HCT116 (cell line): ENCODE results near the gene EPHA8. TPM values are rescaled to one million over a fixed set of nuclear protein-coding genes. Genes with fewer than 3 reads are reported as not detected.

ENCODE experiments used
- ATAC-seq: fragments of 200-7000 bp; cut with Tn5 transposase; 2 replicates; pipeline ENCODE4 v1.9.1; 2020; ENCODE audit warnings: mild to moderate bottlenecking, moderate library complexity
- BruUV-seq: library from RNA; stranded (reverse); fragments of 400-500 nt; replicated peaks from 2 replicates; lab custom pipeline; 2021; lab: Mats Ljungman, UMichigan
- CTCF ChIA-PET: fragments of 300-600 bp; sonication (Branson Sonifier 250); formaldehyde crosslinking; loops from one replicate; lab custom pipeline; 2021; ENCODE audit warnings: antibody characterized with exemption; lab: Charles Lee
- POLR2A ChIA-PET: fragments of 300-600, 350-600 bp; sonication (Branson Sonifier 250); formaldehyde crosslinking; loops from one replicate; lab custom pipeline; 2021; ENCODE audit warnings: antibody characterized with exemption; lab: Charles Lee
- RAD21 ChIA-PET, 2 experiments: fragments of 300-600 bp; sonication (Branson Sonifier 250); formaldehyde crosslinking; loops; one replicate each; lab custom pipeline; 2023; ENCODE audit warnings: low total read pairs in 2 of 2; ENCODE audit not compliant: uncharacterized antibody in 2 of 2, unreplicated experiment in 2 of 2, low non-redundant PET in 1 of 2; lab: Charles Lee
- DNase-seq: peaks from one replicate; pipeline ENCODE4 v3.0.0-alpha.2; 2010; ENCODE audit warnings: low read depth, low spot score
- H2AFZ ChIP-seq: fragments of 200-600 bp; shearing (Covaris generic), sonication (generic); 2 replicates; pipeline ENCODE4 v1.6.1; 2017; ENCODE audit warnings: low read depth, mixed run types, mixed read lengths, antibody characterized with exemption, low read length; ENCODE audit not compliant: poor library complexity, severe bottlenecking
- H3K27ac ChIP-seq: 2 replicates; pipeline ENCODE4 v1.5.1; 2012; ENCODE audit warnings: low read depth, low read length
- H3K27me3 ChIP-seq: fragments of 200-600 bp; sonication (generic); 2 replicates; pipeline ENCODE4 v1.6.1; 2016; ENCODE audit warnings: mixed run types, low read length, mixed read lengths; ENCODE audit not compliant: insufficient read depth
- H3K36me3 ChIP-seq, 2 experiments: fragments of 200-500 bp in 1 of 2; fragments of 200-600 bp in 1 of 2; sonication (Bioruptor generic) in 1 of 2; sonication (generic) in 1 of 2; 2 replicates each; pipeline versions ENCODE4 v1.5.1 to v1.6.1; 2014 to 2016; ENCODE audit warnings: low read length in 2 of 2, inconsistent platforms in 1 of 2, mixed read lengths in 1 of 2, mixed run types in 1 of 2; ENCODE audit not compliant: insufficient read depth in 2 of 2, control insufficient read depth in 1 of 2
- H3K4me1 ChIP-seq, 2 experiments: fragments of 200-600 bp in 1 of 2; sonication (generic) in 1 of 2; 2 replicates each; pipeline versions ENCODE4 v1.5.1 to v1.6.1; 2012 to 2017; ENCODE audit warnings: low read length in 2 of 2, inconsistent platforms in 1 of 2, mild to moderate bottlenecking in 1 of 2, mixed read lengths in 1 of 2, mixed run types in 1 of 2, moderate library complexity in 1 of 2; ENCODE audit not compliant: insufficient read depth in 2 of 2, control insufficient read depth in 1 of 2
- H3K4me2 ChIP-seq: fragments of 200-600 bp; sonication (generic); 2 replicates; pipeline ENCODE4 v1.6.1; 2017; ENCODE audit warnings: mixed run types, low read length, mixed read lengths
- H3K4me3 ChIP-seq, 2 experiments: fragments of 200-600 bp in 1 of 2; sonication (generic) in 1 of 2; replicated peaks in 1 of 2; 2 replicates each; pipeline ENCODE4 v1.5.1; 2011 to 2016; ENCODE audit warnings: low read length in 2 of 2, control low read depth in 1 of 2, low read depth in 1 of 2, mild to moderate bottlenecking in 1 of 2, mixed read lengths in 1 of 2, mixed run types in 1 of 2
- H3K79me2 ChIP-seq: fragments of 200-600 bp; sonication (generic); 2 replicates; pipeline ENCODE4 v1.6.1; 2017; ENCODE audit warnings: mild to moderate bottlenecking, mixed run types, low read length, moderate library complexity, mixed read lengths; ENCODE audit not compliant: insufficient read depth
- H3K9ac ChIP-seq: fragments of 200-600 bp; sonication (generic); 2 replicates; pipeline ENCODE4 v1.6.1; 2016; ENCODE audit warnings: low read length, mixed read lengths
- H3K9me2 ChIP-seq: fragments of 200-600 bp; sonication (generic), shearing (Covaris generic); 2 replicates; pipeline ENCODE4 v1.6.1; 2017; ENCODE audit warnings: mixed run types, mild to moderate bottlenecking, moderate library complexity; ENCODE audit not compliant: insufficient read depth
- H3K9me3 ChIP-seq, 2 experiments: fragments of 200-500 bp in 1 of 2; fragments of 200-600 bp in 1 of 2; sonication (Bioruptor generic) in 1 of 2; sonication (generic) in 1 of 2; 2 replicates each; pipeline ENCODE4 v1.6.1; 2014 to 2017; ENCODE audit warnings: low read length in 2 of 2, mixed read lengths in 2 of 2, inconsistent platforms in 1 of 2, low read depth in 1 of 2, mild to moderate bottlenecking in 1 of 2, mixed run types in 1 of 2, moderate library complexity in 1 of 2; ENCODE audit not compliant: control insufficient read depth in 1 of 2, insufficient read depth in 1 of 2
- H4K20me1 ChIP-seq: fragments of 200-600 bp; sonication (generic), shearing (Covaris generic); 2 replicates; pipeline ENCODE4 v1.6.1; 2017; ENCODE audit warnings: mixed run types, mild to moderate bottlenecking, moderate library complexity; ENCODE audit not compliant: insufficient read depth
- CBX3 ChIP-seq: IDR thresholded peaks from 2 replicates; pipeline ENCODE4 v1.6.1; 2012; ENCODE audit warnings: low read depth
- CEBPB ChIP-seq: IDR thresholded peaks from 2 replicates; pipeline ENCODE4 v1.6.1; 2012; ENCODE audit warnings: low read depth
- EGR1 ChIP-seq: IDR thresholded peaks from 2 replicates; pipeline ENCODE4 v1.6.1; 2012; ENCODE audit warnings: low read depth
- EZH2 ChIP-seq: fragments of 200-600 bp; sonication (generic); IDR thresholded peaks from 2 replicates; pipeline ENCODE4 v1.6.1; 2017; ENCODE audit warnings: antibody characterized with exemption, mixed run types
- EZH2phosphoT487 ChIP-seq: fragments of 200-600 bp; IDR thresholded peaks from 2 replicates; pipeline ENCODE4 v1.6.1; 2018; ENCODE audit warnings: antibody characterized with exemption, borderline replicate concordance
- FOSL1 ChIP-seq: IDR thresholded peaks from 2 replicates; pipeline ENCODE4 v1.6.1; 2012; ENCODE audit warnings: low read depth
- JUND ChIP-seq: IDR thresholded peaks from 2 replicates; pipeline ENCODE4 v1.6.1; 2012
- POLR2A ChIP-seq: IDR thresholded peaks from 2 replicates; pipeline ENCODE4 v1.7.0; 2011; ENCODE audit warnings: borderline replicate concordance; ENCODE audit not compliant: insufficient read depth, insufficient read length; ENCODE audit errors: extremely low read depth
- POLR2AphosphoS5 ChIP-seq: IDR thresholded peaks from 2 replicates; pipeline ENCODE4 v1.6.1; 2011; ENCODE audit warnings: mild to moderate bottlenecking, low read depth, low read length, moderate library complexity
- RAD21 ChIP-seq: IDR thresholded peaks from 2 replicates; pipeline ENCODE4 v1.6.1; 2012; ENCODE audit warnings: low read depth, mild to moderate bottlenecking
- SIN3A ChIP-seq: IDR thresholded peaks from 2 replicates; pipeline ENCODE4 v1.6.1; 2012; ENCODE audit warnings: low read depth
- SP1 ChIP-seq: IDR thresholded peaks from 2 replicates; pipeline ENCODE4 v1.6.1; 2012; ENCODE audit warnings: low read depth
- SRF ChIP-seq: IDR thresholded peaks from 2 replicates; pipeline ENCODE4 v1.6.1; 2012; ENCODE audit warnings: low read depth
- TCF7L2 ChIP-seq: IDR thresholded peaks from 2 replicates; pipeline ENCODE4 v1.7.0; 2011; ENCODE audit warnings: borderline replicate concordance, inconsistent platforms; ENCODE audit not compliant: insufficient read depth, insufficient read length; ENCODE audit errors: extremely low read depth
- YY1 ChIP-seq: IDR thresholded peaks from 2 replicates; pipeline ENCODE4 v1.6.1; 2011; ENCODE audit warnings: low read length, low read depth, moderate library complexity, mild to moderate bottlenecking; ENCODE audit not compliant: insufficient replicate concordance; ENCODE audit errors: extremely low read depth
- ZFX ChIP-seq: fragments of 450-650 bp; IDR thresholded peaks from 2 replicates; pipeline ENCODE4 v1.6.1; 2017
- ZNF274 ChIP-seq: fragments of 200-500 bp; sonication (Bioruptor generic); IDR thresholded peaks from 2 replicates; pipeline ENCODE4 v1.6.1; 2014; ENCODE audit warnings: mild to moderate bottlenecking, low read depth, low read length, inconsistent platforms
- intact Hi-C: fragments of 100-400 bp; cut with micrococcal nuclease; formaldehyde crosslinking; loops from 2 replicates; pipeline ENCODE4 v1.10.0; 2022
- total RNA-seq: library from RNA; stranded (reverse); gene quantifications from one replicate; pipeline ENCODE4 v1.2.1, GENCODE V29; 2021; ENCODE audit not compliant: unreplicated experiment
- TF ChIP-seq, protein P1 (sequence below): IDR thresholded peaks from 2 replicates; pipeline ENCODE4 v1.6.1; 2011; ENCODE audit warnings: mild to moderate bottlenecking, low read length, moderate library complexity; ENCODE audit not compliant: insufficient replicate concordance; ENCODE audit errors: extremely low read depth
- TF ChIP-seq, protein P2 (sequence below): IDR thresholded peaks from 2 replicates; pipeline ENCODE4 v1.6.1; 2012; ENCODE audit warnings: low read depth
- TF ChIP-seq, protein P3 (sequence below), 3 experiments: fragments of 200-600 bp in 1 of 3; sonication (generic) in 1 of 3; IDR thresholded peaks in 2 of 3; conservative IDR thresholded peaks in 1 of 3; 2 replicates each; pipeline ENCODE4 v1.5.1; 2012 to 2017; ENCODE audit warnings: low read depth in 2 of 3, low read length in 2 of 3, antibody characterized with exemption in 1 of 3, borderline replicate concordance in 1 of 3, control low read depth in 1 of 3, mild to moderate bottlenecking in 1 of 3, mixed read lengths in 1 of 3, mixed run types in 1 of 3, moderate library complexity in 1 of 3; ENCODE audit not compliant: insufficient read depth in 1 of 3

Gene EPHA8
- total RNA-seq, 1 experiment from 2014 or later = 0.30 TPM

DNA sequence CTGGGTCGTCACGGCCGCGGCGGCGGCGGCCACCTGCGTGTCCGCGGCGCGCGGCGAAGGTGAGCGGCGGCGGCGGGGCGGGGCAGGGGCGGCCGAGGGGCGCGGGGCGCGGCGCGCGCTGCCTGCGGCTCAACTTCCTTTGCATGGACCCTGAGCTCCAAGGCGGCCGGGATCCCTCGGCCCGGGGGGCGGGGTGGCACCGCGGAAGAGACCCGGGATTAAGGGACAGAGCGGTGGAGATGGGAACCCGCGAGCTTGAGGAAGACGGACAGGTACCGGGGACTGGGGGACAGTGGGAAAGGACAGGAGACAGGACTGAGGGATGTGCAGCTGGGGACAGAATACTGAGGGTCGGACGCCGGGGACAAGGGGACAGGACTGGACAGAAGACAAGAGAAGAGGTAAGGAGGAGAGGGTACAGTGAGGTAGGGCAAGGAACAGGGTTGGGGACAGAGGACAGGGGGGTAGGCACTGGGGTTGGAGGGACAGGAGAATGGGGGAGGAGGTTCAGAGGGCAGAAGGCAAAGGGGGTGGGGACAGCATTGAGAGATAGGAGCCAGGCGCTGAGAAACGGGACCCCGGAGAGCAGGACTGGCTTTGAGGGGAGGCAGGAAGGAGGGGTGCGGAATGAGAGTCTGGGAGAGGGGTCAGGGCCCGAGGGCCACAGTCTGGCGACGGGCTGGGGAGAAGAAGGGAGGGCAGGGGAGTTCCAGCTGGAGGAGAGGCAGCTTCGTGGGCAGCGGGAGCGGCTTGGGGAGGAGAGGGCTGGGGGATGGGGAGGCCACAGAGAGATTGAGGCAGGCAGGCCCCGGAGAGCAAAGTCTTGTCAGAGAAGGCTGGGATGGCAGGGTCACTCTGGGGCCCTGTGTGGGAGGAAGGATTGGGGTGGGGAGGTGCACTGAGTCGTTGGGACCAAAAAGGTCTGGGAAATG lies 648 bp downstream of the EPHA8 start:
- Histone ChIP-seq H2AFZ (no peak overlapping the region), H3K4me1 (no peaks in the 10 kb centered on the region), H3K9me2 (no peaks in the 10 kb centered on the region), H3K27me3 (peaks cover 7% of the 10 kb centered on the region; the same call in 1 of the 2 replicates), H3K79me2 (no peaks in the 10 kb centered on the region), H4K20me1 (no peaks in the 10 kb centered on the region)
- RAD21 ChIA-PET = no interaction called here
- POLR2A ChIA-PET = no interaction called here
- intact Hi-C loops = no loop called here
- no TSS peak for BruUV-seq
- ATAC-seq (no peak), DNase-seq (no peak)
- TF ChIP-seq CEBPB (no peak), CBX3 (no peak), SP1 (no peak), FOSL1 (no peak), EGR1 (no peak), ZFX (no peak), EZH2phosphoT487 (no peak), RAD21 (no peak), YY1 (no peak), EZH2 (no peak), SRF (no peak), TCF7L2 (no peak), POLR2A (no peak), ZNF274 (no peak), SIN3A (no peak), JUND (no peak), POLR2AphosphoS5 (no peak)
- TF ChIP-seq, protein P1, sequence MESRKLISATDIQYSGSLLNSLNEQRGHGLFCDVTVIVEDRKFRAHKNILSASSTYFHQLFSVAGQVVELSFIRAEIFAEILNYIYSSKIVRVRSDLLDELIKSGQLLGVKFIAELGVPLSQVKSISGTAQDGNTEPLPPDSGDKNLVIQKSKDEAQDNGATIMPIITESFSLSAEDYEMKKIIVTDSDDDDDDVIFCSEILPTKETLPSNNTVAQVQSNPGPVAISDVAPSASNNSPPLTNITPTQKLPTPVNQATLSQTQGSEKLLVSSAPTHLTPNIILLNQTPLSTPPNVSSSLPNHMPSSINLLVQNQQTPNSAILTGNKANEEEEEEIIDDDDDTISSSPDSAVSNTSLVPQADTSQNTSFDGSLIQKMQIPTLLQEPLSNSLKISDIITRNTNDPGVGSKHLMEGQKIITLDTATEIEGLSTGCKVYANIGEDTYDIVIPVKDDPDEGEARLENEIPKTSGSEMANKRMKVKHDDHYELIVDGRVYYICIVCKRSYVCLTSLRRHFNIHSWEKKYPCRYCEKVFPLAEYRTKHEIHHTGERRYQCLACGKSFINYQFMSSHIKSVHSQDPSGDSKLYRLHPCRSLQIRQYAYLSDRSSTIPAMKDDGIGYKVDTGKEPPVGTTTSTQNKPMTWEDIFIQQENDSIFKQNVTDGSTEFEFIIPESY = no peak
- TF ChIP-seq, protein P2, sequence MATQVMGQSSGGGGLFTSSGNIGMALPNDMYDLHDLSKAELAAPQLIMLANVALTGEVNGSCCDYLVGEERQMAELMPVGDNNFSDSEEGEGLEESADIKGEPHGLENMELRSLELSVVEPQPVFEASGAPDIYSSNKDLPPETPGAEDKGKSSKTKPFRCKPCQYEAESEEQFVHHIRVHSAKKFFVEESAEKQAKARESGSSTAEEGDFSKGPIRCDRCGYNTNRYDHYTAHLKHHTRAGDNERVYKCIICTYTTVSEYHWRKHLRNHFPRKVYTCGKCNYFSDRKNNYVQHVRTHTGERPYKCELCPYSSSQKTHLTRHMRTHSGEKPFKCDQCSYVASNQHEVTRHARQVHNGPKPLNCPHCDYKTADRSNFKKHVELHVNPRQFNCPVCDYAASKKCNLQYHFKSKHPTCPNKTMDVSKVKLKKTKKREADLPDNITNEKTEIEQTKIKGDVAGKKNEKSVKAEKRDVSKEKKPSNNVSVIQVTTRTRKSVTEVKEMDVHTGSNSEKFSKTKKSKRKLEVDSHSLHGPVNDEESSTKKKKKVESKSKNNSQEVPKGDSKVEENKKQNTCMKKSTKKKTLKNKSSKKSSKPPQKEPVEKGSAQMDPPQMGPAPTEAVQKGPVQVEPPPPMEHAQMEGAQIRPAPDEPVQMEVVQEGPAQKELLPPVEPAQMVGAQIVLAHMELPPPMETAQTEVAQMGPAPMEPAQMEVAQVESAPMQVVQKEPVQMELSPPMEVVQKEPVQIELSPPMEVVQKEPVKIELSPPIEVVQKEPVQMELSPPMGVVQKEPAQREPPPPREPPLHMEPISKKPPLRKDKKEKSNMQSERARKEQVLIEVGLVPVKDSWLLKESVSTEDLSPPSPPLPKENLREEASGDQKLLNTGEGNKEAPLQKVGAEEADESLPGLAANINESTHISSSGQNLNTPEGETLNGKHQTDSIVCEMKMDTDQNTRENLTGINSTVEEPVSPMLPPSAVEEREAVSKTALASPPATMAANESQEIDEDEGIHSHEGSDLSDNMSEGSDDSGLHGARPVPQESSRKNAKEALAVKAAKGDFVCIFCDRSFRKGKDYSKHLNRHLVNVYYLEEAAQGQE = no peak
- TF ChIP-seq, protein P3, sequence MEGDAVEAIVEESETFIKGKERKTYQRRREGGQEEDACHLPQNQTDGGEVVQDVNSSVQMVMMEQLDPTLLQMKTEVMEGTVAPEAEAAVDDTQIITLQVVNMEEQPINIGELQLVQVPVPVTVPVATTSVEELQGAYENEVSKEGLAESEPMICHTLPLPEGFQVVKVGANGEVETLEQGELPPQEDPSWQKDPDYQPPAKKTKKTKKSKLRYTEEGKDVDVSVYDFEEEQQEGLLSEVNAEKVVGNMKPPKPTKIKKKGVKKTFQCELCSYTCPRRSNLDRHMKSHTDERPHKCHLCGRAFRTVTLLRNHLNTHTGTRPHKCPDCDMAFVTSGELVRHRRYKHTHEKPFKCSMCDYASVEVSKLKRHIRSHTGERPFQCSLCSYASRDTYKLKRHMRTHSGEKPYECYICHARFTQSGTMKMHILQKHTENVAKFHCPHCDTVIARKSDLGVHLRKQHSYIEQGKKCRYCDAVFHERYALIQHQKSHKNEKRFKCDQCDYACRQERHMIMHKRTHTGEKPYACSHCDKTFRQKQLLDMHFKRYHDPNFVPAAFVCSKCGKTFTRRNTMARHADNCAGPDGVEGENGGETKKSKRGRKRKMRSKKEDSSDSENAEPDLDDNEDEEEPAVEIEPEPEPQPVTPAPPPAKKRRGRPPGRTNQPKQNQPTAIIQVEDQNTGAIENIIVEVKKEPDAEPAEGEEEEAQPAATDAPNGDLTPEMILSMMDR (IDR thresholded peaks at IDR 0.05 in 2 of 3, conservative IDR thresholded peaks at IDR 0.05 in 1 of 3; ENCODE audit: borderline replicate concordance in 1 of 3, insufficient read depth in 1 of 3, low read depth in 2 of 3, low read length in 2 of 3) = no peak
- TF ChIP-seq, all 23 proteins: peak for 0
- no peak overlapping the region for H3K4me2 ChIP-seq
- H3K36me3 ChIP-seq = no peaks in the 10 kb centered on the region
- CTCF ChIA-PET = no interaction called here
- H3K9ac ChIP-seq = no peak overlapping the region
- H3K9me3 ChIP-seq = no peaks in the 10 kb centered on the region
- no peak overlapping the region for H3K4me3 ChIP-seq
- H3K27ac ChIP-seq = no peak overlapping the region
